ENCODE data around the gene WLS.

DNA sequence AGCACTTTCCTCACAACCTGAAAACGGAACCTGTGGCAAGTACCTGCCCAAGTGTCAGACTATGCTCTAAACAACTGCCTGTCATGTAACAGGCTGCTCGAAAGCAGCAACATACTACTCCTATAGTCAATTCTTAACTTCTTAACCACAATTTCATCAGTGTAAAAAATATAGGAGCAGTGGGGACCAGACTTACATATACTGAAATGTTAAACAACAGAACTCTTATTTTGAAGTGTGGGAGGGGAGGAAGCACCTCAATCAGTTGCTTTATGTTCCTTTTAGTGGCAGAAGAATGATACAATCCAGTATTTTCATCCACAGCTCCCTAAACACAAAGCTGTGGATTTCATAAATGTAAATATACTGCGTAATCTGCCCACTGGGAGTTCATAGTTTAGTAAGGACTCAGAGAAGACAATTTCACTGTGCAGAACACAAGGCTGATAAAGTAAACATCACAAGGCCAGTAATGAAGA is 44.2 kb downstream of the WLS start:
- TF ChIP-seq, protein P1, sequence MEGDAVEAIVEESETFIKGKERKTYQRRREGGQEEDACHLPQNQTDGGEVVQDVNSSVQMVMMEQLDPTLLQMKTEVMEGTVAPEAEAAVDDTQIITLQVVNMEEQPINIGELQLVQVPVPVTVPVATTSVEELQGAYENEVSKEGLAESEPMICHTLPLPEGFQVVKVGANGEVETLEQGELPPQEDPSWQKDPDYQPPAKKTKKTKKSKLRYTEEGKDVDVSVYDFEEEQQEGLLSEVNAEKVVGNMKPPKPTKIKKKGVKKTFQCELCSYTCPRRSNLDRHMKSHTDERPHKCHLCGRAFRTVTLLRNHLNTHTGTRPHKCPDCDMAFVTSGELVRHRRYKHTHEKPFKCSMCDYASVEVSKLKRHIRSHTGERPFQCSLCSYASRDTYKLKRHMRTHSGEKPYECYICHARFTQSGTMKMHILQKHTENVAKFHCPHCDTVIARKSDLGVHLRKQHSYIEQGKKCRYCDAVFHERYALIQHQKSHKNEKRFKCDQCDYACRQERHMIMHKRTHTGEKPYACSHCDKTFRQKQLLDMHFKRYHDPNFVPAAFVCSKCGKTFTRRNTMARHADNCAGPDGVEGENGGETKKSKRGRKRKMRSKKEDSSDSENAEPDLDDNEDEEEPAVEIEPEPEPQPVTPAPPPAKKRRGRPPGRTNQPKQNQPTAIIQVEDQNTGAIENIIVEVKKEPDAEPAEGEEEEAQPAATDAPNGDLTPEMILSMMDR (IDR thresholded peaks at IDR 0.05; ENCODE audit: insufficient read depth, low read length, poor library complexity, severe bottlenecking): no peak
- TF ChIP-seq EZH2phosphoT487 (conservative IDR thresholded peaks at IDR 0.05; ENCODE audit: low read length): no peak

Measured in SU-DHL-6 (cell line).